Islet of Langerhans (tissue), 1 donor: ENCODE results near the gene S100A3.

Experiments
- FAIRE-seq: peaks from one replicate; lab custom pipeline; 2011; peaks lifted over from hg19 to GRCh38; lab: Jason Lieb, UNC

Gene S100A3

DNA sequence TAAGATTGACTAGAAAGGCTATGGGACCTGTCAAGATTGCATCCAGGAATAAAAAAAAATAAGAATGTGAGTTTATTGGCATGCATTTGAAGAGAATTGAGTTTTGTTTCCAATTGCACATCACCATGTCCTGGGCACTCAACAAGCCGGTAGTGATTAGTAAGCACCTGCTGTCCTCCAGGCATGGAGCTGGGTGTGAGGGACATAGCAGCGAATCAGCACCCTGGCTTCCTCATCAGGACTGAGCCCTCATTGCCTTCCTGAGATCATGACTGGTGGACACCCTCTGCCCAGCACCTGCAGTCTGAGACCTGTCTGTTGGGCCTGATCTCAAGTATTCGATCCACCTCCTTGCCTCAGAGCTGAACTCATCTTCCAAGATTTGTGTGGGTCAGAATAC lies 40.0 kb downstream of the S100A3 start:
- FAIRE-seq = no peak

DNA sequence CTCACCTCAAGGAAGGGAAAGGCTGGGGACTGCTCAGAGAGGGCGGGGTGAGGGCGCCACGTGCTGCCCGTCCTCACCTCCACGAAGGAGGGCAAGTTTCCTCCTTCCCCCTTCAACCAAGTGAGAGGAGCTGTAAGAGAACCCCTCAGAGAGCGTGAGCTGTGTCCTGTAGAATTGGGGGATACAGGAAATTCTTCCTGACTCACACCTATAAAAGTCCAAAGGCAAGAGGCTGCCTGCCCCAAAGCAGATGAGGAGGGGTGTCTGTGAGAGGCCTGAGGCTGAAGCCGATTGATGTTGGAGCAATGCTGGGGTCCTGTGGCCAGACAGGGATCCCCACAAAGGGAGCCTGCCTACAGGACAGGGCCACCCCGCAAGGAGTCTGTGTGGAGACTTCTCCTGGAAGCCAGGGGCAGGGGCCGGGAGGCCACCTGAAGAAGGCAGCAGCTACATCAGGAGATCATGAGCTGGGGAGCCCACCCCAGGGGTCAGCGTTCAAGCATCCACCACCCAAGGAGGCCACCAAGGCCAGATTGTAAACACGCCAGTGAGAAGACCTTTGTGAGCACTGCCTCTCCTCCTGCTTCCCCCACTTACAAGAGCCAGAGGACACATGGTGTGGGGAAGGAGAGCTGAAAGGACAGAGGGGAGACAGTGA lies 41.0 kb downstream of the S100A3 start:
- FAIRE-seq = no peak

DNA sequence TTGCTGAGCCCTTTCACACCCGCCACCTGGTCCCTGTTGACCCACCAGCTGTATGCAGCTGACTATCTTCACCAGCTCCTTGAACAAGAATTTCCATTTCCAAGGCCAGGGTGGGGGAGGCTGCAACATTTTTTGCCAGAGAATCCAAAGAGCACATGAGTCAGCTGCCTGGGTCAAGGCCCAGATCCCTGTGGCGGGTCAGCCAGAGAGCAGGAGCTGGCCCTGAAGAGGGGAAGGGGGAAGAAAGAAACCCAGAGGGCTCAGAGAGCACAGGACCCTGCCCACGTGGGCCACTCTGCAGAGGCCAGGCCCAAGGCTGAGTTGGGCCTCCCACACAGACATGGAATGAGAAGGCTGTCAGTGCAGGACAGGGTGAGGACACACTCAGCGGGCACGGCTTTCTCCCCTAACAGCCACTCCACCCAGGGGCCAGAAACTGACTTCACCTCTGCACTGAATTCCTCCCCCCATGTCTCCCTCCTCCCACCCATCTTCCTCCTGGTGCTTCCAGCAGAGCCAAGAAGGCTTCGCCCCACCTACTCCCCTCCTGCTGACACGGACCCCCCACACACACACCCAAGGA lies 42.1 kb downstream of the S100A3 start:
- no peak for FAIRE-seq

DNA sequence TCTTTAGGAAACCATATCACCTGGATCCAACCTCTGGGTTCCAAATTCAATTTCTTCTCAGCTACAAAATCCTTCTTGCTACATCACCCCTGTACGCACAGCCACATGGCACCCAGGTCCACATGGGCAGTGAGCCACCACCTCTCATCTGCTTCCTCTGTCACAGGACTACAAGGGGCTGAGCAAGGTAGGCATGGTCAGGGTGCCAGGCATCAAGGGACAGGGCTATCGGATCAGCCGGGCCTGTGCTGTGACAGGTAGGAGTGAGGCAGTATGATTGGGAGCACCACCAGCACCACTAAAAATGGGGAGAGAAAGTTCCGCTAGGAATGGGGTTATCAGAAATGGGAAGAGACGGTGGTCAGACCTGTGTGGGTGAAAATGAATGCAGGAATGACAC lies 42.7 kb downstream of the S100A3 start:
- no peak for FAIRE-seq

DNA sequence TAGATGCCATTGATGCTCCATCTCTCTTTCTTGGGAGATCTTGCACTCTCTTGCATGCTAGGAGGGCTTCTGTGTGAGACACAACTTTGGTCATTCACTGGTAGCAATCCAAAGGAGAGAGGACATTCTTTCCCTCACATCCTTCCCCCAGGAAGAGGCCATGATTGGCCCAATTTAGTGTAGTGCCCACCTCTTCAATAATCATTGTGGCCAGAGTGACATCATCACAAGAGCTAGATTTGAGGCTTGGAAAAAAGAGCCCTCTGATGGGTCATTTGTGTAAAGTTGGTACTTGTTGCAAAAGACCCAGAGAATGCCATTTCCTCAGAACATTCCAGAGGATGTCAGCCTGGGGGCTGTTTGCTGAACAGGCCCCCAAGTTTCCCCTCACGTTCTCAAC lies 43.5 kb downstream of the S100A3 start:
- FAIRE-seq = no peak

DNA sequence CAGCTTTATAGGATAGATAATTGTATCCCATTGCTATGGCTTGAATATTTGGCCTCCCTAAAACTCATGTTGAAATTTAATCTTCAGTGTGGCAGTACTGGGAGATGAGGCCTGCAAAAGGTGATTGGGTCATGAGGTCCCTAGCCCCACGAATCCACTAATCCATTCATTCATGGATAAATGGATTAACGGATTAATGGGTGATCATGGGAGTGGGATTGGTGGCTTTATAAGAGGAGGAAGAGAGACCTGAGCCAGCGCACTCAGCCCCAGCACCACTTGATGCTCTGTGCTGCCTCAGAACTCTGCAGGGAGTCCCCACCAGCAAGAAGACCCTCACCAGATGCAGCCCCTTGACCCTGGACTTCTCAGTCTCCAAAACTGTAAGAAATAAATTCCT lies 45.3 kb downstream of the S100A3 start:
- no peak for FAIRE-seq

DNA sequence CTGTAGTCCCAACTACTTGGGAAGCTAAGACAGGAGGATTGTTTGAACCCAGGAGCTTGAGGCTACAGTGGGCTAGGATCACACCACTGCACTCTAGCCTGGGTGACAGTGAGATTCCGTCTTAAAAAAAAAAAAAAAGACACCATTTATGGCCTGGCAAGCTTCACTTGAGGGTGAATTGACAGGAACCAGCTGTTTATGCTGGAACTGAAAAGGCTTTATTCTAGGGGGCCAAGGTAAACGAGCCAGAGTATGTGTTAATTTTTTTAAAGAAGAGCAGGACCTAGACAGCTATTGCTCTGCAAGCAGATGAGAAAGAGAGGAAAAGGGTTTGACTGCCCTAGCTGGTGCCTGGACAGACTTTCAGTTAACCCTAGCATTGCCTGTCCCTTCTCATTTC lies 50.3 kb downstream of the S100A3 start:
- FAIRE-seq = no peak
